ENCODE measurements around the gene CLOCK. TPM values are rescaled to one million over a fixed set of nuclear protein-coding genes. Genes with fewer than 3 reads are reported as not detected.

The CLOCK gene
- total and polyA plus RNA-seq, 12 donors, result 6.1 to 40.7 (median 31.1) TPM

DNA sequence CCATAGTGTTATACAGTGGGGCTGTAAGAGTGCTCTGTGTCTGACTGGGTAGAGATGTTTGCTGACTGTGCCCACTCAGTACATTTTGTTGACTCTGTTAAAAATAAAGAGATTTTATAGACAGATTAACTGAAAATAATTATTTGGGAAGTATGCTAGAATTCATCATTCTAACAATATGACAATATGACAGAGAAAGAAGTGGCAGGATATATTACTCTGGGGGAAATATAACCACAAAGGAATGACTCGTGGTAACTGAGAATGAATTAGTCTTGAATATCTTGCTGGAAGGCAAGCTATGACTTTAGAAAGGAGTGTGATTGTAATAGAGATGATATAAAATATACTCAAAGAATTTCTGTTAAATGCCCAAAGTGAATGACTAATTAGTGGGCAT lies 104.2 kb downstream of the CLOCK start:
- Histone ChIP-seq H3K27me3 (no peaks in the 10 kb centered on the region), H3K4me3 (no peak overlapping the region), H3K9me3 (no peaks in the 10 kb centered on the region), H3K4me1 (peaks cover 0 to 7% (median 0%) of the 10 kb centered on the region in 9 donors), H3K36me3 (peaks cover 0 to 83% (median 18%) of the 10 kb centered on the region in 9 donors), H3K27ac (no peak overlapping the region)
- TF ChIP-seq, protein P1, sequence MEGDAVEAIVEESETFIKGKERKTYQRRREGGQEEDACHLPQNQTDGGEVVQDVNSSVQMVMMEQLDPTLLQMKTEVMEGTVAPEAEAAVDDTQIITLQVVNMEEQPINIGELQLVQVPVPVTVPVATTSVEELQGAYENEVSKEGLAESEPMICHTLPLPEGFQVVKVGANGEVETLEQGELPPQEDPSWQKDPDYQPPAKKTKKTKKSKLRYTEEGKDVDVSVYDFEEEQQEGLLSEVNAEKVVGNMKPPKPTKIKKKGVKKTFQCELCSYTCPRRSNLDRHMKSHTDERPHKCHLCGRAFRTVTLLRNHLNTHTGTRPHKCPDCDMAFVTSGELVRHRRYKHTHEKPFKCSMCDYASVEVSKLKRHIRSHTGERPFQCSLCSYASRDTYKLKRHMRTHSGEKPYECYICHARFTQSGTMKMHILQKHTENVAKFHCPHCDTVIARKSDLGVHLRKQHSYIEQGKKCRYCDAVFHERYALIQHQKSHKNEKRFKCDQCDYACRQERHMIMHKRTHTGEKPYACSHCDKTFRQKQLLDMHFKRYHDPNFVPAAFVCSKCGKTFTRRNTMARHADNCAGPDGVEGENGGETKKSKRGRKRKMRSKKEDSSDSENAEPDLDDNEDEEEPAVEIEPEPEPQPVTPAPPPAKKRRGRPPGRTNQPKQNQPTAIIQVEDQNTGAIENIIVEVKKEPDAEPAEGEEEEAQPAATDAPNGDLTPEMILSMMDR (IDR thresholded peaks at IDR 0.05), result no peak
- 83 to 87% methylated on average over 1 of the region's 1 CpG for WGBS, 2 donors
- DNase-seq (no peak), ATAC-seq (no peak)
- intact Hi-C loops (cut with DNase I), result loop anchor here in 1 of 10 donors (10.0 kb wide), 1 partner anchor 102 kb away; the partner anchor contains the start of gene CLOCK

DNA sequence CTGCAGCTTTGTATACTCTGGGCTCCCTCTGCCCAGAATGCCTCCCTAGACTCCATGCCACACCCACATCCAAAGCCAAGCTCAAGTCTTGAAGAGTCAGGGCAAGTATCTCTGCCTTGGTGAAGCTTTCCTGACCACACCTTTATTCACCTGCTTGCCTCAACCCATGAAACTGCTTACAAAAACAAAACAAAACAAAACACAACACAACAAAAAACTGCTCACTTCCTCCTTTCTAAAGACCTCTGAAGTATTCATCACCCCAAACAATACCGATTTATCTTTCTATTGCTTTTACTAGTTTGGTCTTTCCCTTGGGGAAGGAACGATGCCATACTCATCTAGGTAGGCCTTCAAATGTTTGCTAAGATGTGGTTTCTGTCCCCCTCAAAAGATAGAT lies 105.9 kb downstream of the CLOCK start:
- intact Hi-C loops (cut with DNase I), result loop anchor here in 1 of 10 donors (10.0 kb wide), 1 partner anchor 104 kb away; the partner anchor contains the start of gene CLOCK
- DNase-seq (no peak), ATAC-seq (no peak)
- no peaks in the 10 kb centered on the region for H3K27me3 ChIP-seq
- WGBS, 2 donors, result 97 to 98% methylated on average over 2 of the region's 2 CpGs
- no peaks in the 10 kb centered on the region for H3K4me1 ChIP-seq
- no peak overlapping the region for H3K4me3 ChIP-seq
- no peak overlapping the region for H3K27ac ChIP-seq
- peaks cover 0 to 83% (median 18%) of the 10 kb centered on the region in 9 donors for H3K36me3 ChIP-seq
- H3K9me3 ChIP-seq, result no peaks in the 10 kb centered on the region
- TF ChIP-seq, protein P1 (IDR thresholded peaks at IDR 0.05), result no peak

DNA sequence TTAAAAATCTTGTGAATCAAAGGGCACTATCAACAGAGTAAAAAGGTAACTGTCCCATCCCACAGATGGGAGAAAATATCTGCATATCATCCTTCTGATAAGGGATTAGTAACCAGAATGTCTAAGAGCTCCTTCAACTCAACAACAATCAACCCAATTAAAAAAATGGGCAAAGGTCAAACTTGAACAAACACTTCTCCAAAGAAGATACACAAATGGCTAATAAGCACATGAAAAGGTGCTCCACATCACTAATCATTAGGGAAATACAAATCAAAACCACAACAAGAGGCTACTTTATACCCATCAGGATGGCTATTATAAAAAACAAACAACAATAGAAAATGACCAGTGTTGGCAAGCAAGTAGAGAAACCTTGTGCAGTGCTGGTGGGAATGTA lies 107.7 kb downstream of the CLOCK start:
- Histone ChIP-seq H3K27me3 (no peaks in the 10 kb centered on the region), H3K9me3 (no peaks in the 10 kb centered on the region), H3K4me3 (no peak overlapping the region), H3K4me1 (peaks cover 0 to 6% (median 0%) of the 10 kb centered on the region in 9 donors), H3K27ac (no peak overlapping the region), H3K36me3 (peaks cover 0 to 94% (median 11%) of the 10 kb centered on the region in 9 donors)
- no peak for ATAC-seq
- TF ChIP-seq, protein P1 (IDR thresholded peaks at IDR 0.05), result no peak
- intact Hi-C loops (cut with DNase I), result loop anchor here in 1 of 10 donors (10.0 kb wide), 1 partner anchor 106 kb away; the partner anchor contains the start of gene CLOCK
- DNase-seq, result no peak

DNA sequence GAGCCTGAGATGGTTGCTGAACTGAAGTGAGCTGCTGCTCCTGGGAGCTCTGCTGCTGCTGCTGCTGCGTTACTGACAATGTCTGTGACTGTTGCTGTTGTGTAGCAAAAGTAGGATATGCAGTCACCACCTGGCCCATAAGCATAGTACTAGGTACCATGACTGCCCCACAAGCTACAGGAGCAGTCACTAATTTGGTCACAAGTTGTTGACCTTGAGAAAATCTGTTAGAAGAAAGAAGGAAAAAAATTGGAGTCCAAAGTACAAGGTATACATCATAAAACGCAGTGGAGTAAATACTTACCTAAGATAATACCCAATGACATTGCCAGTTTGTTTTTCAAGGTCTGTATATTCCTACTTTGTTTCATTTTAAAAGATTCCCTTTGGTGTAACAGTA lies 108.4 kb downstream of the CLOCK start:
- TF ChIP-seq, protein P1 (IDR thresholded peaks at IDR 0.05), result no peak
- Histone ChIP-seq H3K27me3 (no peaks in the 10 kb centered on the region), H3K9me3 (no peaks in the 10 kb centered on the region), H3K4me1 (peaks cover 0 to 6% (median 0%) of the 10 kb centered on the region in 9 donors), H3K27ac (no peak overlapping the region), H3K36me3 (peaks cover 0 to 94% (median 10%) of the 10 kb centered on the region in 9 donors), H3K4me3 (no peak overlapping the region)
- no peak for DNase-seq
- 97% methylated on average over 2 of the region's 2 CpGs for WGBS, 2 donors
- intact Hi-C loops (cut with DNase I), result loop anchor here in 1 of 10 donors (10.0 kb wide), 1 partner anchor 106 kb away; the partner anchor contains the start of gene CLOCK
- ATAC-seq, result peak in 1 of 8 donors; percentile 38
